HG03521 (cell line): ENCODE measurements around the gene SYNC.

Experiments
- ATAC-seq: cut with Tn5 transposase; IDR thresholded peaks from one replicate; pipeline ENCODE4 v1.9.1; 2021; ENCODE audit warnings: mild to moderate bottlenecking, moderate library complexity; ENCODE audit not compliant: unreplicated experiment

The SYNC gene

DNA sequence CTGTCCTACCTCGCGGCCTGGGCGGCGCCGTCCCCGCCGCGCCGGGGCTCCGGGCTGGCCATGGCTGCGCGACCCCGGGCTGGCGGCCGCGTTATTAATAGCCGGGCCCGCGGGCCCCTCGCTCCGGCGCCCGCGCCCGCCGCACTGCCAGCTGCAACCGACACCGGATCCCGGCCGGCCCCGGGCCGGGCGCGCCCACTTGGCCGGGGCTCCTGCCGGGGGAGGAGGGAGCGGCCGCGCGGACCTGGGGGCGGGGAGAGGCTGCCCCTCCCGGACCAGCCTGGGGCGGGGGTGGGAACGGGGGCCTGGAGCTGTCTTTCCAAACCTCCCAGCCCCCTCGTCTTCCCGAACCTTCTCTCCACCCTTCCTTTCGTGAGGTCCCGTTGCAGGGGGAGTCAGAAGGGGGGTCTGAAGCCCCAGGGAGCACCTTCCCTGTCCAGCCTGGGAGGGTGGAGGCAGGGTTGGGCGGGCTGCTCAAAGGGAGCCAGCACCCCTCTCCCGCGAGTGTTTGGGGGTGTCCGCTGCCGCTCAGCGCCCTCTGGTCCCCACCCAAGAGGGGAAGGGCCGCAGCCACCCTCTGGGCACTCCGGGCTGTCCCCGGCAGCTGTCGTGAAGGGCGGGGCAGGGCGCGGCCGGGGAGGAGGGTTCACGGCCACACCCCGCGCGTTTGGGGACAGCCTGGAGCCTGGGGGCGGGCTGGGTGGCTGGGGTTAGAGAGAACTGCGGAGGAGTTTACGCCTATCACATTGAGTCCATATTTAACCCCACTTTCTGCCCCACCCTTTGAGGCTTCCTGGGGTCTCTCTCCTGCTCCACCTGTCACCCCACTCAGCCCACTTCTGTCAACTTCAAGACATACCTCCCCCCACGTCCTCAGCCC, at the start of gene SYNC:
SYNC (minus strand) TSS at position 172 of the 880 bp plus-strand sequence; CDS start at position 62, 110 bp downstream.
- no peak for ATAC-seq

DNA sequence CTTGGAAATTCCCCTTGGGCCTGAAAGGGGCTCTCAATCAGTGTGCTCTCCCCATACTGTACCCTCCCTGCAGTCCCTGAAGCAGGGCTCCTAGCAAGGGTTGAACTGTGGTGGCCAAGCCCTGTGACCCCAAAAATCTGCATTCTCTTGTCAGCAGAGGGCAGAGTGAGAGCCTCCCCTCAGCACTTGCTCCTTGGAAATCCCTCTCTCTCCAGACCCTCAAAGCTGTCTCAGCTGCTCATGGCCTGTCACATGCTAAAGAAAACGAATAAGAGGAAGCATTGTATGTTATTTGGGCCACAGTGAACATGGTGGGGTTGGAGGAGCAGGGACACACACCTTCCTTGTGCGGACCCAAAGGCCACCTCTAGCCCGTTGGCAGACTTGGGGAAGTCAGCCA, 47.2 kb upstream of the SYNC start:
- ATAC-seq, result no peak

DNA sequence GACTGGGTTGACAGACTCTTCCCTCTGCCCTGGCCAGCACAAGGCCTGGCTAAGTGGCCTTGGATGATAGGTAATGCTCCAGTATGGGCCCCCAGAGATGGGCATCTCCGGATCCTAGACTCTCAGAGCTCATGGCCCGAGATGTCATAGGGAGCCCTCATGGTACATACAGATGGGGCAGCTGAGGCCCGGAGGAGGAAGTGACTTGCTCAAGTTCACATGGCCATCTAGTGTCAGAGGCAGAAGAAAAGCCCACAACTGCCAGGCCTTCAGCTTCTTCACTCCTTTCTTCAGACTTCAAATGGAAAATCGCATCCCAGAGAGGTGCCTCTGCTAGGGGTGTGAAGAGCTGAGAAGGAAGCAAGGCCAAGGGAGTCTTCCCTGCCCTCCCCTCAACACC, 46.8 kb upstream of the SYNC start:
- no peak for ATAC-seq

DNA sequence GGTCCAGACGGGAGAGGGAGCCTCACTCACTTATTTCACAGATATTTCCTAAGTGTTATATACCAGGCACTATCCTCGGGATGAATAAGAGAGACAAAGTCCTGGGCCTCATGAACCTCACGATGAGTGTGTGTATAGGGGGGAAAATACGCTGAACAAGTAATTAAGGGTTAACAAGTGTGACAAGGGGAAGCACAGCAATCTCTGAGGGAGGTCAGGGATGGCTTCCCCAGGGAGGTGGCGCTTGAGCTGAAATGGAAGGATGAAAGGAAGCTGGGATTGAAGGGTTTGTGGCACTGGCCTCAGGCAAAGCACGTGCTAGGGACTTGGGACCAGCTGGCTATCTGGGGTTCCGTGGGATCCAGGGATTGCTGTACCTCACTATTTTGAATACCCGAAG, 46.4 kb upstream of the SYNC start:
- ATAC-seq, result no peak

- no peak for ATAC-seq
Observed at GRCh38 chr1:32748348-32748747, 45.8 kb upstream of the SYNC start.

GRCh38 chr1:32746130-32746529, 43.6 kb upstream of the SYNC start:
- ATAC-seq, result no peak

- no peak for ATAC-seq
Observed at GRCh38 chr1:32744071-32744425, 41.5 kb upstream of the SYNC start.

- ATAC-seq, result no peak
Observed at GRCh38 chr1:32743380-32744070, 41.0 kb upstream of the SYNC start.

DNA sequence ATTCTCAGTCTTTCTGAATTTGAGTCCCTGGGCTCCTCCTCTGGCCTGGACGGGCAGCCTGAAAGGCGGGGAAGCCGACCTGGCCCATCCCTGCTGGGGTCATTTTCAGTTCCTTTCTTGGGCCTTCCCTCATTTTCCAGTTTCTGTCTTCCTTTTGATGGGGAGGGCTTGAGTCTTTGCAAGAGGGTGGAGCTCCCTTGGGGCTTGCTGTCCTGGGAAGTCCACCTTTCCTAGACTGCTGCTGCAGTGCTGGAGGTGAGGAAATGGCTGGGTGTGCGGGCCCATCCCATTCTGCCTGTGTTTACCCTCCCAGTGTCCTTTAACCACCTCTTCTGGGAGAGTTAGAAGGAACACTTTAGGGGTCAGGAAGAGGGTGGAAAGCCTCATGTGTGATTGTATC, 40.4 kb upstream of the SYNC start:
- no peak for ATAC-seq

DNA sequence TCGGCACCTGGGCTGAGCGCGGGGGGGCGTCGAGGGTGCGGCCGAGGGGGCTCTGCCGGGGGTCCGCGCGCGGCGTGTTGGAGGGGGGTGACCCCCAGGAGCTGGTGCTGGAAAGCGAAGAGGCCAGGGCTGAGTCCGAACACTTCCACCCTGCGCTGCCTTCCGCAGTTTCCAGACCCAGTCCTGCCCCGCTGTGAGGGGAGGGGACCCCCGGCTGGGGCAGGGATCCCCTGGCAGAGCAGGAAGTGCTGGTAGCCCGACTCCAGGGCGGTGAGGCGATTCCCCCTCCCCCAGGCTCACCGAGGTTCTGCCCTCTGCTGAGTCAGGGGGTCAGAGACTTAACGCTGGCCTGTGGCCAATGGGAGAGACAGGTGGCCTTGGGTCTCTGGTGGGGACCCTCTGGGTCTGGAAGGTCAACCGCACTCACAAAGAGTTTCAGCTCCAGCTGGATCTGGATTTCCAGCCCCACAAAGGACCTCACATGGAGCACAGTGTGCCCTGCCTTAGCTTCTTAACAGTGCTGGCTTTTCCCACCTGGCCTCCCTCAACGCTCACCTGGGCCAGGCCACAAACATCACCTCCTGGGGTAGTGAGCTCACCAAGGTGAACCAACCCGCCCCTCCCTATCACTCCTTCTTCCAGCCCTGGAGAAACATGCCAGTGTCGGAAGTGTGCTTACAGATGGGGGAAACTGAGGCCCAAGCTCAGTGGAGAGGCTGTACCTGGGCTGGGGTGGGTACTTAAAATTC, 39.8 kb upstream of the SYNC start:
- ATAC-seq, result no peak

- no peak for ATAC-seq
Observed at GRCh38 chr1:32741413-32742198, 39.0 kb upstream of the SYNC start.

DNA sequence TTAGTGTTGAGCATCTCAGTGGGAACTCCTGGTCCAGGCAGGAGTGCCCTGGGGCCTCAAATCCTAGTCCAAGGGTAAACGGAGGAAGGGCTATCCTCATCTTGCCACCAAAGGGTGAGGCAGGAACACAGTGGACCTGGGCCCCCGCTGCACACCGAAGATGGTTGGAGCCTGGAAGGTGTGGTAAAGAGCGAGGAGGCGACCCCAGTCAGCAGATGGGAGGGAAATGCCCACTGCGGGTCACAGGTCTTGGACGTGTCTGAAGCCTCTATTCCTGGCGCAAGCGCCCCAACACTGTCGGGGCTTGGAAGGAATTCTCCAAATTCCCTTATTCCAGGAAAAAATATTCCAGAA, 38.5 kb upstream of the SYNC start:
- no peak for ATAC-seq

DNA sequence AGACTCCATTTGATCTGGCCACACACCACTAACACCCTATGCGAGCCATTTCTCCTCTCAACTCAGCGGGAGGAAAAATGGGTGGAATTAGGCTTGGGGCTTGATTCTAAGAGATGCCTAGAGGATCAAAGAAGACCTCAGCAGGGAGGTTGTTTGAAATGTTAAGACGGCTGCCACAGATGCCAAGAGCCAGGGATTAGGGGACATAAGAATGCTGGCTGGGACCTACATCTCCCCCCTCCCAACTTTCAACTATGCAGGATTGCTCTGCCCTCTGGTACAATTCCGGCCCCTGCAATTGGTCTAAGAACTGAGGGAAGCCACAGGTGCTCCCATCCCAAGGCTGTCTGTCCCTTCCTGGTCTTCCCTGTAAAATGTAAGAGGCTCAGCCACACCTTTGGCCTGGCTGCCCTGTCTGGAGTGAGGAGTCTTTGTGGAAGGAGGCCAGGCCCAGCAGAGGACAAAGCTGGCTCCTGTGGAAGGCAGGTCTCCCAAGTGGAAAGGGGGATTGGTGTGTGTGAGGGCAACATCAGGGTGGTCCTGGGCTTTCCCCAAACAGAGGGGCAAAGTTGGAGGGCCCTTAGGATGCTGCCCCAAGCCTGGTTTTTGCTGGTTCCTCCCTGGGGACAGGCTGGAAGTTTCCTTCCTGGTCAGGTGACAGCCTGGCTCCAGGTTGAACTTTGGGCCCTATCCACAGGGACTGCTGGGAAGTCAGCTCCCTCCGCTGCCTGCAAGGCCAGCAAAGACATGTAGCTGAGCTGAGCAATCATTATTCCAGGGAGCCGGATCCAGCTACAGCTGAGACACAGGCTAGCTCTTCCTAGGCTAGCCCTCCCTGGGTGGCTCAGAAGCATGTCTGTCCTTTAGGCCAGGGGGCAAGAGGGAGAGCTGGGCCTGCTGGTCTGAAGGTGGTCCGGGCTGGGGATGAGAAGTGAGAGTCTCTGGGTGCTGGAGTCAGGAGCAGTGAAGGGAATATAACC, 34.5 kb upstream of the SYNC start:
- no peak for ATAC-seq

- ATAC-seq, result no peak
Observed at GRCh38 chr1:32733582-32734321, 31.2 kb upstream of the SYNC start.

GRCh38 chr1:32729254-32730046, 26.9 kb upstream of the SYNC start:
- ATAC-seq, result no peak

DNA sequence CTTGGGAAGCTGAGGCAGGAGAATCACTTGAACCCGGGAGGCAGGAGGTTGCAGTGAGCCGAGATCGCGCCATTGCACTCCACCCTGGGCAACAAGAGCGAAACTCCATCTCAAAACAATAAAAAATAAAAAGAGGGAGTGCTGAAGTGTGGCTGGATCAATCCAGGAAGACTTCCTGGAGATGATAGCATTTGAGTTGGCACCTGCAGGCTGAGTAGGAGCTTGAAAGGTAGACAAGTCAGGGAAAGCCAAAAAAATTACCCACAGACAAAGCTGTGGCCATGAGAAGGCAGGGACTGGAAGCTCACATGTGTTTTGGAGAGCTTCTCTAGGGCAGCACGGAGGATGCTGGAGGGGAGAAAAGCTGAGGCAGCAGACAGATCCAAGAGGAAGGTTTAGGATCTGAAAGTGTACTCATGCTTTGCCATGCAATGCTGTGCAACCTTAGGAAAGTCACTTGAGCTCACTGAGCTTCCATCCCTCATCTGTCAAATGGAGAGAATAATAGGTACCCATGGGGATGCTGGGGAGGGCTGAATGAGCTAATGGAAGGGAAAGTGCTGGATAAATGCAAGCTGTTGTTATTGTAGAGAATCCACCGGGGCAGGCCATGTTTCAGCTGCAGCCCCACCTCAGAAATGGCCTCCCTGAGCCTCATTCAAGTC, 26.0 kb upstream of the SYNC start:
- ATAC-seq, result no peak

DNA sequence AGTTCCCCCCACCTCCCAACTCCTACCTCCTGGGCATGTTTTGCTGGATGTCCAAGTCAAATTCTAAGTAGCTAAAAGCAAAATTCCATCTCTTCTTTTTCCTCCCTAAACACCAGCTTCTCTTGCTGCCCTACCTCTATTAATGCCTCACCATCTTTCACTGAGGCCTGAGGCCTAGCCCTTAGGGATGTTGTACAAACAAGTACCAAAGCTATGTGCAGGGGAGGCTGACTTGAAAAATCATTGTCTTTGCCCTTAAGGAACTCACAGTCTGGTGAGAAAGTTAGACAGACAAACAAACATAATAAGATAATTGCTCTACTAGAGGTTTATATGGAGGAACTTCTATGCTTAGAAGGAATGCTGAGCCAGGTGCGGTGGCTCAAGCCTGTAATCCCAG, 25.3 kb upstream of the SYNC start:
- ATAC-seq, result no peak

GRCh38 chr1:32725615-32725982, 23.0 kb upstream of the SYNC start:
- no peak for ATAC-seq
